Neural crest cell (in vitro differentiated cells): ENCODE measurements around the gene NFIA. TPM values are rescaled to one million over a fixed set of nuclear protein-coding genes. Genes with fewer than 3 reads are reported as not detected.

ENCODE experiments used
- DNase-seq: peaks from one replicate; pipeline ENCODE4 v3.0.0; 2021; ENCODE audit warnings: low read depth, mixed read lengths, low spot score
- H3K27ac Mint-ChIP-seq: one replicate; pipeline ENCODE4 v1.8.0; 2021; ENCODE audit warnings: mild to moderate bottlenecking, mixed read lengths; ENCODE audit not compliant: unreplicated experiment
- H3K27me3 Mint-ChIP-seq: 2 replicates; pipeline ENCODE4 v1.8.0; 2021; ENCODE audit warnings: low read depth, mild to moderate bottlenecking, mixed read lengths
- H3K36me3 Mint-ChIP-seq: 2 replicates; pipeline ENCODE4 v1.8.0; 2021; ENCODE audit warnings: low read depth, mild to moderate bottlenecking, mixed read lengths
- H3K4me1 Mint-ChIP-seq: 2 replicates; pipeline ENCODE4 v1.8.0; 2021; ENCODE audit warnings: mixed read lengths
- H3K4me3 Mint-ChIP-seq: one replicate; pipeline ENCODE4 v1.8.0; 2021; ENCODE audit warnings: mild to moderate bottlenecking, mixed read lengths
- H3K9me3 Mint-ChIP-seq: 2 replicates; pipeline ENCODE4 v1.8.0; 2021; ENCODE audit warnings: mixed read lengths
- total RNA-seq: library from RNA; stranded (reverse); gene quantifications from 2 replicates; pipeline ENCODE4 v1.2.1, GENCODE V29; 2021
- TF ChIP-seq, protein P1 (sequence below): fragments of 200-600 bp; sonication (generic); conservative IDR thresholded peaks from 2 replicates; pipeline ENCODE4 v1.5.0; 2021; ENCODE audit warnings: antibody characterized with exemption, mild to moderate bottlenecking

The NFIA gene
- total RNA-seq, 1 donor from 2014 or later: 3.4 TPM

DNA sequence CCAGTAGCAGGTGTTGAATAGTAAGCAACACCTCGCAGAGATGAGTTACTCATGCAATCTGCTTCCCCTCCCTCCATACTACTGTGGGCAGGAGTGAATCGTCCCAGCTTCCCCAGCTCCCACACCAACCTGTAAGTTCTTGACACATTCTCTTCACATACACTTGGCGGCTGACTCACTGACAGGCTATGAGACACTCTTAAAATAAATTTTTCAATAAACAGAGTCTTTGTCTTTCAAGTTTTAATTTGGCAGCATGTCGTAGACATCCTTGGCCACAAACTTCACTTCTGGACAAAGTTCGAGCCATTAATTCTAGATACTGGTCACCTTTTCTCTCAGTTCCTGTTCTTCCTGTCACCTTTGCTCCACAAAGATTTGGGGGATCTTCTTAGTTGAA, 351.9 kb downstream of the NFIA start:
- no peak for DNase-seq
- no peak overlapping the region for H3K4me3 Mint-ChIP-seq
- TF ChIP-seq, protein P1, sequence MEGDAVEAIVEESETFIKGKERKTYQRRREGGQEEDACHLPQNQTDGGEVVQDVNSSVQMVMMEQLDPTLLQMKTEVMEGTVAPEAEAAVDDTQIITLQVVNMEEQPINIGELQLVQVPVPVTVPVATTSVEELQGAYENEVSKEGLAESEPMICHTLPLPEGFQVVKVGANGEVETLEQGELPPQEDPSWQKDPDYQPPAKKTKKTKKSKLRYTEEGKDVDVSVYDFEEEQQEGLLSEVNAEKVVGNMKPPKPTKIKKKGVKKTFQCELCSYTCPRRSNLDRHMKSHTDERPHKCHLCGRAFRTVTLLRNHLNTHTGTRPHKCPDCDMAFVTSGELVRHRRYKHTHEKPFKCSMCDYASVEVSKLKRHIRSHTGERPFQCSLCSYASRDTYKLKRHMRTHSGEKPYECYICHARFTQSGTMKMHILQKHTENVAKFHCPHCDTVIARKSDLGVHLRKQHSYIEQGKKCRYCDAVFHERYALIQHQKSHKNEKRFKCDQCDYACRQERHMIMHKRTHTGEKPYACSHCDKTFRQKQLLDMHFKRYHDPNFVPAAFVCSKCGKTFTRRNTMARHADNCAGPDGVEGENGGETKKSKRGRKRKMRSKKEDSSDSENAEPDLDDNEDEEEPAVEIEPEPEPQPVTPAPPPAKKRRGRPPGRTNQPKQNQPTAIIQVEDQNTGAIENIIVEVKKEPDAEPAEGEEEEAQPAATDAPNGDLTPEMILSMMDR: no peak
- H3K9me3 Mint-ChIP-seq: peaks cover 4% of the 10 kb centered on the region
- no peaks in the 10 kb centered on the region for H3K4me1 Mint-ChIP-seq
- no peak overlapping the region for H3K27ac Mint-ChIP-seq
- no peaks in the 10 kb centered on the region for H3K36me3 Mint-ChIP-seq
- H3K27me3 Mint-ChIP-seq: no peaks in the 10 kb centered on the region

DNA sequence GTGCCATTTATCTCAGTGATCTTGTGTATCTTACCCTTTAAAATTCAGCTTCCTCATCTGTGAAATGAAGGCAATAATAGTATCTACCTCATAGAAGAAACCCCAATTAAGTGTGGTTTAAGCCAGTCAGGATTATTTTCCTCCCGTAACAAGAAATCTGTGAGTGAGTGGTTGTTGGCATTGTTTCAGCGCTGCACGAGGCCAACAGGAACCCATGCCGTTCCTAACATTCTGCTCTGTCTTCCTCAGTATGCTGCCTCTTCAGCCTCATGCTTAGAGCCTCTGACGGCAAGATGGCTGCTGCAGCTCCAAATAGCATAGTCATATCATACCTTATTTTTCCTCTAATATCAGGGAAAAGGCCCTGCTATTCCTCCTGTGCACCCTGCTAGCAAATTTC, 352.9 kb downstream of the NFIA start:
- DNase-seq: no peak
- Mint-ChIP-seq H3K4me1 (no peaks in the 10 kb centered on the region), H3K27ac (no peak overlapping the region), H3K9me3 (peaks cover 4% of the 10 kb centered on the region), H3K27me3 (no peaks in the 10 kb centered on the region), H3K36me3 (no peaks in the 10 kb centered on the region), H3K4me3 (no peak overlapping the region)
- TF ChIP-seq, protein P1: no peak

- Mint-ChIP-seq H3K4me1 (peaks cover under 1% of the 10 kb centered on the region), H3K4me3 (no peak overlapping the region), H3K27ac (no peak overlapping the region), H3K9me3 (peaks cover 4% of the 10 kb centered on the region), H3K36me3 (no peaks in the 10 kb centered on the region), H3K27me3 (no peaks in the 10 kb centered on the region)
- DNase-seq: no peak
- TF ChIP-seq, protein P1: no peak
Measured at GRCh38 chr1:61436016-61436415, 353.7 kb downstream of the NFIA start.

DNA sequence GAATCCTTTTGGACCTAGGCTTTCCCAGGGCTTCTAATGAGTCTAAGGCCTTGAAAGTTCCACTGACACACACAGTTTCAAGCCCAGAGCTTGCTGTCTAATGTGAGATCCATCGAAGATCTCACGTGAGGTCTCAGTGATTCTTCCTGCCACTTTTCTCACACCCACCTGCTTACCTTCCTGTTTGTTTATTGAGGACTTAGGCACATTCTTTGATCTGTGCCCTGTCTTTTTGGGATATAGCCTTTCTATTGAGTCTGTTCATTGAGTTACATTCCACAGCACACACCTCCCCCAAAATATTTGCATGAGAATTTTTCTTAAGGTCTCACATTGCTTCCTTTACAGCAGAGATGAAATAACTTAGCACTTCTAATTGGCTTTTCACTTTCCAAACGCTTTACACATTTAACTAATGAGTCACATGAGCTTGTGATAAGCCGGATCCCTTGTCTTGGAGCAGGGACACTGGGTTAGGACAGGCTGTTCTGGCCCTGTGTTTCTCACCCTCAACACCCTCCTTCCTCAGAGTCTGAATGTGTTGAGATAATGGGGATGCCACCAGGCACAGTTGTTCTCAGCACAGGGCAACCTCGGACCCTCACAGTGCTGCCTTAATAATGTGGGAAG, 354.2 kb downstream of the NFIA start:
- Mint-ChIP-seq H3K36me3 (no peaks in the 10 kb centered on the region), H3K4me1 (peaks cover 6% of the 10 kb centered on the region), H3K4me3 (no peak overlapping the region), H3K27ac (no peak overlapping the region), H3K27me3 (no peaks in the 10 kb centered on the region), H3K9me3 (peaks cover 4% of the 10 kb centered on the region)
- TF ChIP-seq, protein P1: no peak
- no peak for DNase-seq

DNA sequence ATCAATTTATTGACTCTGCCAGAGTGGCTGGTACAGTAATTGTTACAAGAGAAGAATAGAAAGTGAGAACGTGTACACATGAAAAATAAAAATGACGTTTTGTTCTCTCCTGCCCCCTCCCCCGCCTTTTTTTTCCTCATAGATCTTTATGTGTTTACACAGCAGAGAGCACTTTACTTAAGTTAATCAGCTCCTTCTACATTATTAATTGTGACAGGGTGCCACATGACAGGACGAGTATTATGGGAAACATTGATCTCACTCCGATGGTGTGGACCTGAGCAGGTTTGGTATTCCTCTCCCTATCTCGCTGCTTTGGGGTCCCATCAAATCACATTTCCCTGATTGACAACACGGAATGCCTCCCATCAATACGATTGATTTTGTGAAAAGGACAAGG, 356.9 kb downstream of the NFIA start:
- Mint-ChIP-seq H3K36me3 (no peaks in the 10 kb centered on the region), H3K9me3 (peaks cover 4% of the 10 kb centered on the region), H3K4me3 (no peak overlapping the region), H3K27me3 (peaks cover 8% of the 10 kb centered on the region), H3K4me1 (peaks cover 32% of the 10 kb centered on the region), H3K27ac (no peak overlapping the region)
- no peak for DNase-seq
- TF ChIP-seq, protein P1: no peak
